ENCODE measurements around the gene ARHGEF3. TPM values are rescaled to one million over a fixed set of nuclear protein-coding genes. Genes with fewer than 3 reads are reported as not detected.
A peak's percentile ranks its signal among the peaks of the same experiment; 100 is the strongest.

The ARHGEF3 gene
- total RNA-seq, 1 donor from 2014 or later, result 44.5 TPM

GRCh38 chr3:56683122-56683817 is 118.5 kb downstream of the ARHGEF3 start, which contains the start of gene TASOR:
Gene TASOR (minus strand): TSS chr3:56683265. CDS start chr3:56683006, 259 bp downstream.
- DNase-seq (ENCODE audit: low spot score), result peak; percentile 83

- DNase-seq (ENCODE audit: low spot score), result peak; percentile 55
Observed at GRCh38 chr3:56682462-56683121, 119.2 kb downstream of the ARHGEF3 start.

- DNase-seq (ENCODE audit: low spot score), result no peak
Observed at GRCh38 chr3:56681984-56682461, 119.7 kb downstream of the ARHGEF3 start.

- no peak for DNase-seq (ENCODE audit: low spot score)
Observed at GRCh38 chr3:56680054-56680580, 121.6 kb downstream of the ARHGEF3 start.

Other genes with a start within 250 kb of the ARHGEF3 start
- gene CCDC66, start 244.8 kb downstream of the ARHGEF3 start, total RNA-seq, result 20.6 TPM
- 58.4 TPM for gene TASOR, start 118.7 kb downstream of the ARHGEF3 start, total RNA-seq

Measured in mucosa of gallbladder (tissue), 1 donor.